OCI-LY1 (cell line): ENCODE measurements around the gene IL24.

Experiments used
- CTCF ChIP-seq: fragments of 200-600 bp; sonication (generic), shearing (Covaris generic); IDR thresholded peaks from 2 replicates; pipeline ENCODE4 v1.5.1; 2017; ENCODE audit warnings: mild to moderate bottlenecking, antibody characterized with exemption, low read length, moderate library complexity, mixed read lengths
- EZH2 ChIP-seq: fragments of 200-600 bp; sonication (generic), shearing (Covaris generic); IDR thresholded peaks from 2 replicates; pipeline ENCODE4 v1.8.0; 2017; ENCODE audit warnings: borderline replicate concordance, mixed run types, mild to moderate bottlenecking, antibody characterized with exemption, low read length, moderate library complexity, mixed read lengths

DNA sequence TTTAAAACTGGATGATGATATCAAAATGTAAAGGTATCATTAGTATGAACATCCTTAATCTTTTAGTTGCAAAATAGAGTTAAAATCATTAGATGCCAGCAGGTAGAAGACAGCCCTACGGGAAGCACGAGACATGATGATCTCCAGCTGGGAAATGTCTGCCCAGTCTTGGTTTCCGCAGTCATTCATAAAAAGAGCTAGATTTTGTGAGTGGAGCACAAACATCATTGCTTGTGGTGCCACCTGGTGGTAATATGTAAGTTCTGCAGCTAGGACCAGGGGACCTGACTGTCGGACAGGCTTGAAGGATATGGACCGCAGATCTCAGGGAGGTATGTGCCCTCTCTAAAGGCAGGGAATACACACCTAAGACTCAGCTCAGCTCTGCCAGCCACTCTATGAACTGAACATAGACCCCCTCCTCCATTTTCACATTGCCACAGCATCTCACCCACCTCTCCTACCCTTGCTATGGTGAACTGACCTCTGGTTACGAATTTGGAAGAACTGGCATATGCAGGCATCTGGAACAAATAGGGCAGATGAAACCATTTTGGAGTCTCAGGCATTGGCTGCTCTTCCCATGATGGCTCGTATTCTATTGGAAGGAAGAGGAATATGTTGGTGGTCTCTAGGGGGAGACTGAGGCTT, 15.3 kb downstream of the IL24 start:
- TF ChIP-seq CTCF = peak; percentile 76
- TF ChIP-seq EZH2 = no peak
